ENCODE results near the gene GTF2IRD1.

GTF2IRD1 gene

GRCh38 chr7:74606101-74606908 lies 152.6 kb downstream of the GTF2IRD1 start:
- DNase-seq (ENCODE audit: insufficient read length) = peak; percentile 58
- TF ChIP-seq POLR2AphosphoS5 (IDR thresholded peaks at IDR 0.05; ENCODE audit: low read depth, low read length) (no peak), POLR2A (IDR thresholded peaks at IDR 0.05; ENCODE audit: low read depth, low read length) (no peak; the same call in 1 of the 2 replicates), TAF1 (IDR thresholded peaks at IDR 0.05; ENCODE audit: borderline replicate concordance, low read depth, low read length) (no peak)
- FAIRE-seq = peak; percentile 27

- FAIRE-seq = no peak
- no peak for DNase-seq (ENCODE audit: insufficient read length)
- TF ChIP-seq POLR2A (IDR thresholded peaks at IDR 0.05; ENCODE audit: low read depth, low read length) (no peak), POLR2AphosphoS5 (IDR thresholded peaks at IDR 0.05; ENCODE audit: low read depth, low read length) (no peak), TAF1 (IDR thresholded peaks at IDR 0.05; ENCODE audit: borderline replicate concordance, low read depth, low read length) (no peak)
Observed at GRCh38 chr7:74606909-74607510, 153.3 kb downstream of the GTF2IRD1 start.

GRCh38 chr7:74612015-74612829 lies 158.5 kb downstream of the GTF2IRD1 start:
- DNase-seq (ENCODE audit: insufficient read length) = no peak
- FAIRE-seq = no peak
- TF ChIP-seq POLR2AphosphoS5 (IDR thresholded peaks at IDR 0.05; ENCODE audit: low read depth, low read length) (no peak), POLR2A (IDR thresholded peaks at IDR 0.05; ENCODE audit: low read depth, low read length) (no peak), TAF1 (IDR thresholded peaks at IDR 0.05; ENCODE audit: borderline replicate concordance, low read depth, low read length) (no peak)

- FAIRE-seq (no peak), DNase-seq (ENCODE audit: insufficient read length) (no peak)
- TF ChIP-seq POLR2A (IDR thresholded peaks at IDR 0.05; ENCODE audit: low read depth, low read length) = no peak
- no peak for TF ChIP-seq POLR2AphosphoS5 (IDR thresholded peaks at IDR 0.05; ENCODE audit: low read depth, low read length)
- no peak for TF ChIP-seq TAF1 (IDR thresholded peaks at IDR 0.05; ENCODE audit: borderline replicate concordance, low read depth, low read length)
Observed at GRCh38 chr7:74615933-74616780, 162.5 kb downstream of the GTF2IRD1 start.

GRCh38 chr7:74617180-74617744 lies 163.6 kb downstream of the GTF2IRD1 start:
- DNase-seq (ENCODE audit: insufficient read length) (no peak), FAIRE-seq (no peak)

GRCh38 chr7:74619235-74619860 lies 165.6 kb downstream of the GTF2IRD1 start:
- DNase-seq (ENCODE audit: insufficient read length) = no peak
- TF ChIP-seq POLR2A (IDR thresholded peaks at IDR 0.05; ENCODE audit: low read depth, low read length) = no peak
- TF ChIP-seq POLR2AphosphoS5 (IDR thresholded peaks at IDR 0.05; ENCODE audit: low read depth, low read length) = no peak
- no peak for TF ChIP-seq TAF1 (IDR thresholded peaks at IDR 0.05; ENCODE audit: borderline replicate concordance, low read depth, low read length)
- no peak for FAIRE-seq

More at GRCh38 chr7:74617180-74617744, 163.6 kb downstream of the GTF2IRD1 start:
- TF ChIP-seq TAF1 (IDR thresholded peaks at IDR 0.05; ENCODE audit: borderline replicate concordance, low read depth, low read length) = no peak
- no peak for TF ChIP-seq POLR2A (IDR thresholded peaks at IDR 0.05; ENCODE audit: low read depth, low read length)
- no peak for TF ChIP-seq POLR2AphosphoS5 (IDR thresholded peaks at IDR 0.05; ENCODE audit: low read depth, low read length)

GRCh38 chr7:74622228-74622749 lies 168.6 kb downstream of the GTF2IRD1 start:
- DNase-seq (ENCODE audit: insufficient read length) = no peak
- FAIRE-seq = no peak
- TF ChIP-seq POLR2AphosphoS5 (IDR thresholded peaks at IDR 0.05; ENCODE audit: low read depth, low read length) (no peak), POLR2A (IDR thresholded peaks at IDR 0.05; ENCODE audit: low read depth, low read length) (no peak), TAF1 (IDR thresholded peaks at IDR 0.05; ENCODE audit: borderline replicate concordance, low read depth, low read length) (no peak)

GRCh38 chr7:74623135-74623534 lies 169.4 kb downstream of the GTF2IRD1 start:
- no peak for DNase-seq (ENCODE audit: insufficient read length)
- TF ChIP-seq POLR2A (IDR thresholded peaks at IDR 0.05; ENCODE audit: low read depth, low read length) (no peak), TAF1 (IDR thresholded peaks at IDR 0.05; ENCODE audit: borderline replicate concordance, low read depth, low read length) (no peak), POLR2AphosphoS5 (IDR thresholded peaks at IDR 0.05; ENCODE audit: low read depth, low read length) (no peak)
- no peak for FAIRE-seq

GRCh38 chr7:74625446-74625845 lies 171.7 kb downstream of the GTF2IRD1 start:
- no peak for TF ChIP-seq POLR2AphosphoS5 (IDR thresholded peaks at IDR 0.05; ENCODE audit: low read depth, low read length)
- TF ChIP-seq POLR2A (IDR thresholded peaks at IDR 0.05; ENCODE audit: low read depth, low read length) = no peak
- TF ChIP-seq TAF1 (IDR thresholded peaks at IDR 0.05; ENCODE audit: borderline replicate concordance, low read depth, low read length) = no peak
- FAIRE-seq (no peak), DNase-seq (ENCODE audit: insufficient read length) (no peak)
